ENCODE data around the gene SEC22B.
"Not testable (repeated sequence)": the region's sequence is repeated elsewhere in the genome, so short reads cannot be mapped to it uniquely, and the experiment has no call there.

The SEC22B gene

GRCh38 chr1:120150138-120150822 is 26.0 kb downstream of the SEC22B start:
- H3K27ac ChIP-seq: not testable (repeated sequence)

DNA sequence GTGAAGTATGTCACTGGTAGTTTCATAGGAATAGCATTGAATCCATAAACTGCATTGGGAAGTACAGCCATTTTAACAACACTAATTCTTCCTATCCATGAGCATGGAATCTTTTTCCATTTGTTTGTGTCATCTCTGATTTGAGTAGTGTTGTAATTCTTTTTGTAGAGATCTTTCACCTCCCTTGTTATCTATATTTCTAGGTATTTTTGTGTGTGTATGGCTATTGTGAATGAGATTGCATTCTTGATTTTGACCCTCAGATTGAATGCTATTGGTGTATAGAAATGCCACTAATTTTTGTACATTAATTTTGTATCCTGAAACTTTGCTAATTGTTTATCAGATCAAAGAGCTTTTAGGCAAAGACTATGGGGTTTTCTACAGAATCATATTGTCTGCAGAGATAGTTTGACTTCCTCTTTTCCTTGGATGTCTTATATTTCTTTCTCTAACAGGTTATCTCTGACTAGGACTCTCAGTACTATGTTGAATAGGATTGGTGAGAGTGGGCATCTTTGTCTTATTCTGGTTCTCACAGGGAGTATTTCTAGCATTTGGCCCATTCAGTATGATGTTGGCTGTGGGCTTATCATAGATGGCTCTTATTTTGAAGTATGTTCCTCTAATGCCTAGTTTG is 26.8 kb downstream of the SEC22B start:
- not testable (repeated sequence) for H3K27ac ChIP-seq

DNA sequence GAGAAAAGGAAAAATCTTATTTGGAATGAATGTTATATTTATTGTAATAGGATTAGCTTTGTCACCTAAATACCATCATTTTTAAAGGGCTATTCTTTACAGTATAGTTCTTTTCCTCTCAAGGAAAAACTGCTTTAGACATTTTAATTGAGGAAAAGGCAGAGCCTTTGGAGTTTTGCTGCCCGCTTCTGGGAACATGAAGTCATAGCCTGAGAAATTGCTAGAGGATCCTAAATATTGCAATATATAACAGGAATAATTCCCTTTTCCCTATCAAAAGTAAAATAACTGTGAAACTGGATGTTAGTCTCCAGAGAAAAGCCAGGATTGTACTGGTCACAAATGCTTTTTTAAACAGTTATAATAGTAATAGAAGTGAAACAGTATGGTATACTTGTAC is 30.5 kb downstream of the SEC22B start:
- H3K27ac ChIP-seq: not testable (repeated sequence)

- not testable (repeated sequence) for H3K27ac ChIP-seq
Observed at GRCh38 chr1:120144626-120145025, 31.7 kb downstream of the SEC22B start.

DNA sequence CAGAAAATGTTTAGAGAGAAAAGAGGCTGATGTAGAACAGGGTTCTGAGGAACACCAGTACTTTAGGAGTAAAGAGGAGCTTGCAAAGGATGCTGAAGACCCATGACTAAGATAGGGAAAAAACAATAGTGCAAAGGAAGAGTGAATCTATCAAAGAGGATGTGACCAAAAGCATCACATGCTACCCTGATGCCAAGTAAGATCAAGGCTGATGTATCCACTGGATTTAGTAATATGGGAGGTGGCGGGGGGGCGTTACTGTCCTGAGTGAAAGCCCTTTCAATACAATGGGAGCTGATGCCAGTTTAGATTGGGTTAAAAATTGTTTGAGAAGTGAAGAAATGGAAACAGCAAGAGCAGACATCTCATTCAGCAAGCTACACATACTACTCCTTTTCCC is 32.2 kb downstream of the SEC22B start:
- not testable (repeated sequence) for H3K27ac ChIP-seq

DNA sequence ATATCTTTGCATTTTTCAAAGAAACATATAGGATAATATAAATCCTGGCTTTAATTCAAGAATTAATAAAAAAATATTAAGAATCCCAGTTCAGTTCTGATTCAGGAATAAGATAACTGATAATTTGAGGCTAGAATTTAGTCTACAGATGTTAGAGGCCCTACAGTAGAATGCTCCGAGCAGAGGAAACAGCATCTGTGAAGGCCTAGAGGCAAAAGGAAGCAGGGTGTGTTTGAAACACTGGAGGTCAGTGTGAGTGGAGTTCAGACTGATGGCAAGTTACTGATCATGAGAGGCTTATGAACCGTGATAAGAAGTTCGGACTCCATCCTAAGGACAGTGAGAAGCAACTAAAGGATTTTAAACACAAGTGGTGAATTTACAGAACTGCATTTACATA is 33.0 kb downstream of the SEC22B start:
- H3K27ac ChIP-seq: not testable (repeated sequence)

DNA sequence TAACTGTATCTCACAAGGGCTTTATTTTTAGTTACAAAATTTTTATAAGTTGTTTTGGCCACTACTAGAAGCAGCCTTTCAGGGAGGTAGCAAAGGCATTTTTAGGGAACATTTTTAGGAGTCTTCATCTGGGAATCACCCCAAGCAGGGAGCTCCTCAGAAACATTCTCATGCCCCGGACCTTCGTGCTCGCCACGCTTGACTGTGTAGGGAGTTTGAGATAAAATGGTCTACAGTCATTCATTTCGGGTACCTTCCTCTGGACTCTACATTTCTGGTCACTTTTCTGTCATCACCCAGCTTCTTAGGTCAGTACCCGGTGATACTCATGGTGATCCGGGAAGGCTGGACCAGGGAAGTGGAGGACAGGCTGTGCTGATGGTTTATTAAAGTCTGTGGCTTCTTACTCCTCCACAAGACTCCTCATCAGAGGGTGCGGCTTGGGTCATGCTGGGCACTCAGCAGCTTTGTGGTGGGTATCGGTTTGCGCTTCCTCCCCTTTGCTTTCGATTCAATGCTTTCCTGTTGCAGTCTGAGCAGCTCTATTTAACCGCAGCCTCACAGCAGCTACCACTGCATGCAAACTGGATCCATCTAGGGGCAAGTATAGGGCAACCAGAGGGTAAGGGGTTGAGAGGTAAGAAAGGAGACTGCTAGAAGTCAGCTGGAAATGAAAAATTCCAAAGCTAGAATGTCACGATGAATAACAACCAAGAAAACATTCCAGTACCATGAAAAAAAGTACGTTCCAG is 33.6 kb downstream of the SEC22B start:
- H3K27ac ChIP-seq: not testable (repeated sequence)

DNA sequence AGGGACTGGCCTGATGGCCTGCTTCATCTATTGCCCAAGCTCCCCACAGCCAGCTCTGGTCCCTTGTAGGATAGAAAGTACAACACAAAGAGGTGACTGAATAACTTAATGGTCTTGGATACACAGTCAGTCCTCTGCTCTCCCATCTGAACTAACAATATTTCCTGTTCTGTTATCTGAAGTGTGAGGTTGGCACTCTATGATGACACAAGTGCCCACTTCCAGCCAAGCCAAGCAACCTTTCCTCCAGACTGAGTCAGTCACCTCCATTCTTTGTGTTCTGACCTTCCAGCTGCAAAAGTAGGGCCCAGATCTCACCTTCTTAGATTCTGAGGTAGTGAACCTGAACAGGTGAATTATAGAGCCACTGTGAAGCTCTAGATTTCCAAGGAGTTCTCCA is 34.5 kb downstream of the SEC22B start:
- H3K27ac ChIP-seq: not testable (repeated sequence)

DNA sequence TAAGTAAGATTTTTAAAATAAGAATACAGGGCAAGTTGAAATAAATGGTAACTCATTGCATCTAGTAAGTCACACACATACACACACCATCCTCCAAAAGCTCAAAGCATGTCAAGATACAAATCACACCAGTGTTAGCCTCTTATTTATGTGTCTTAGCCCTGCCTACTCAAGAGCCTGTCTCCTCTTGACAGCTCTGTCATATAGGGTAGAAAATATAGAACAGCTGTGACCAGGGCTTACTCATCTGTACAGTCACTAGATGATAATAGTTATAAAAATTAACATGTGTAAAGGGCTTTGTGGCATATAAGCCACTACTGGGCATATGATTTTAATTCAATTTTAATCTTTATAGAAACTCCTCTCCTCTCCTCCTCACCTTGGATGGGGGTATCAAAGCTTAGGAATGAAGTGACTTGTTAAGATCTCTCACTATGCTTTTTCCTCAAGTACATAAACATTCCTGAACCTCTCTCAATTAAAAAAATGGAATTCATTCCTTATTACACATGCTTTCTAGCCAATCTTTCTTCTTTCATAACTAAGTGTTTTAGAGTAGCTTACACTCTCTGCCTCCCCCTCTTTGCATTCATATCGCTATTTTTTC is 35.6 kb downstream of the SEC22B start:
- H3K27ac ChIP-seq: not testable (repeated sequence)

DNA sequence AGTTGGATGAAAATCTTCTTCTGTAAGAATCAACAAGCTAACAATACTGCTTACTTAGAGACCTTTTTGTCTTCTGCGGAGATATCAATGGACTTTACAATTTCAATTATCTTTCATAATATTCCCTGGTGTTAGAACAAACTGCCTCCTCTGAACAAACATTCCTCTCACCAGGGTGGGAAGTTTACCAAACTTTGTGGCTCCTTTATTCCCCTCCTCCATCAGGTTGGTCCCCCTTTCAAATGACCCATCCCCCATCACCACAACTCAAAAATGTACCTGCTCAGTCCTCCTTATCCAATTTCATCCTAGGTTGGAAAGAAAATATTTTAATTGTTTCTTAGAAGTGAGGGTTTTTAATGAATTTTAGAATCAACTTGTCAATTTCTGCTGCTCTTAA is 40.2 kb downstream of the SEC22B start:
- H3K27ac ChIP-seq: not testable (repeated sequence)

- not testable (repeated sequence) for H3K27ac ChIP-seq
Observed at GRCh38 chr1:120133928-120134325, 42.4 kb downstream of the SEC22B start.

DNA sequence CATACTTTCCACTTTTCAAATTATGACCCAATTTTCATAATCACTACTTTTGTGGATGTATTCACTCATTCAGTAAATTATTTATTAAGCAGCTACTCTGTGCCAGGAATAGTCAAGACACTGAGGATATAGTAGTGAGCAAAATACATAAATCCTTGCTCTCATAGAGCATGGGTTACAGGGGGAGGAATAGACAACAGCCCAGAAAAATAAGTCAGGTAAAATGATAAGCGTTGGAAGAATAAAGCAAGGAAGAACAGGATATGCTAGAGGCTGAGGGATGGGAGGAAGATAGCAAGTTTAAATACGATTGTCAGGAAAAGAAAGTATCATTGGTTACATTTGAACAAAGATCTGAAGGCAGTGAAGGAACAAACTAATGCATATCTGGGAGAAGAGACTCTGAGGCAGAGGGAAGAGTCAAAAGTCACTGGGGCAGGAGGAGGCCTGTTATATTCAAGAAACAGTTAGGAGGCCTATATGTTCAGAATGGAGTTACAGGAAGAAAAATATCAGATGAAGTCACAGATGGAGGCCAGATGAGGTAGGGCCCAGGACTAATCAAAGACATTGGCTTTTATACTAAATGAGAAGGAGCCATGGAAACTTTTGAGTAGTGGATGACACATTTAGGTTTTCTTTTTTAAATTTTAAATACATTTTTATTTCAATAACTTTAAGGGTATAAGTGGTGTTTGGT is 42.9 kb downstream of the SEC22B start:
- no peak for TF ChIP-seq ZFX (IDR thresholded peaks at IDR 0.05)
- no peak for TF ChIP-seq CTCF (conservative IDR thresholded peaks at IDR 0.05)
- H3K27ac ChIP-seq: no peak overlapping the region

DNA sequence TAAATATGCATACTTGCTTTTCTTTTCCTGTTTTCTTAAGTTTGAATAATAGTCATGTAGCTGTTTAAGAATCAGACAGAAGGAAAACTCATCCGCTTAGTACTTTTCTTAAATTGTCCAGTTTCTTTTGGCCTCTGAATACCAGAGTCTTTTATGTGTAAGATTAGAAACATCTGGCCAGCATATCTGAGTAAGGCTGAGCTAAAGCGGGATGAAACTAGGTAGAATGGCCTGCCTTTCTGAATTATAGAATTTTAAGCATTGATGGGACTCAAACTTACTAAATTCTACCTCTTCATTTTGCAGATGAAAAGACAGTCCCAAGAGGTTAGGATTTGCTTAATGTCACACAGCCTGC is 43.9 kb downstream of the SEC22B start:
- not testable (repeated sequence) for H3K27ac ChIP-seq

DNA sequence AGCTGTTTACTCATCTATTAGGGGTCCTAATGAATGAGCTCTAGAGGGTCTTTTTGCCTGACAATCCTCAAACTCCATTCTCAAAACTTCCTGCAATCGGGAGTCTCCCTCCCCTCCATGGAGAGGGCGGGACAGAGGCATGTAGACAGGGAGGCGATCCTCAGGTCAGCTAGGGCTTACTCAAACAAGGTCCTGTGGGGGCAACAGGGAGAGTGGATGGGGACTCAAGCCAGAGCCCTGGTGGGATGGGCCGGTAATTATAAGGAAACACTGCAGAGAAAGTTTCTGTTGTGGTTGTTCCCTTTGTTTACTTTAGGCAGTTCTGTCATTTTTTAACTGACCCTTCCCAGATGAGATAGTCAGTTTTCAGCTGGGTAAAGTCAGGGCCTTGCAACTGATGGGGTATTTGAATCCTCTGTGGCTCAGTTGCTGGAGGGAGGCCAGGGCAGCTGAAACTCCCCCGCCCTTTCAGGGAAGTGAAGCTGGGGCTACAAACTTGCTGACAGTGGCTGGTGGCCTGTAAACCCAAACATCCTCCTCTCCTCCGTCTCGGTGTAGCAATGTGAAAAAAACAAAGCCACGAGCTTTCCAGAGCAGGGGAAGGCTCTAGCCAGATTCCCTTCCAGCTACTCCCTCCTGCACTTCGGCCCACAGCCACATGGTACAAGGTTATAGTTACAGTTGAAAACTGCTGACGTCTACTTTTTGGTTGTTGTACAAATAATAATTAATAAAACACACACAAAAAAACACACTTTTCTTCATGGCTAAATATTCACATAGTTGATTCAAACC is 44.5 kb downstream of the SEC22B start:
- H3K27ac ChIP-seq: not testable (repeated sequence)

DNA sequence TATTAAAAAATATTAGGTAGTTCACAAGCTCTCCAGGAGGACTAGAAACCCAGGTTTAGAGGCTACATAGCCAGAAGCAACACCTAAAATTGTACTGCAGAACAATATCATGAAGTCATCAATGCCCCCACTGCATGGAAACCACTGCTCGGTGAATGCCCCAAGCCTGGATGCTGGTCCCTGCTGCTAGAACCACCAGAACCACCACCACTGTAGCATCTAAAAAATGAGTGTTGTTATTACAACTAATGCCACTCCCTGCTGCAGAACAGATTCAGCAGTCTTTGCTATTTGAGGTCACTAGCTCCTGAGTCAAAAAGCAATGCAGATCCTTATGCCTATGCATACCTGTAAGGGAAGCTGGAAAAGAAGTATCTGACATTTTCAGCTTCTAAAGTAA is 48.4 kb downstream of the SEC22B start:
- not testable (repeated sequence) for H3K27ac ChIP-seq

GRCh38 chr1:120126216-120126615 is 50.1 kb downstream of the SEC22B start:
- not testable (repeated sequence) for H3K27ac ChIP-seq

DNA sequence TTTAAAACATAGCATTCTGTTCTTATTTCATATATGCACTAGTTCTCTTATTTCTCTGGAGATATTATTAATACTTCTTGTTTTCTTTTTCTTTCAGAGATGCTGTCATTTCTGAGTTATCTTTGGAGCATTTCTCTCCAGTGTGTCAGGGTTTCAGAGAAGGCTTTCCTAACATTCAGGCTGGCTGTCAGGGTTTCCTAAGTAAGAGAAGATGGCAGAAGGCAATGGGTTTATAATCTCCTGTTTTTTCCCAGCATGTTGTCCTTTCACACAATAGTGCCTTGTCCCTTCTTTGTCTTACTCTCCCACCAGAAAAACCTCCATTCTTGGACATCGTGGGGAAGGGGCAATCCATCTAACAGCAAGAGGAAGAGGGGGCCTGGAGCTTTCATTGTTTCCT is 51.7 kb downstream of the SEC22B start:
- H3K27ac ChIP-seq: not testable (repeated sequence)

DNA sequence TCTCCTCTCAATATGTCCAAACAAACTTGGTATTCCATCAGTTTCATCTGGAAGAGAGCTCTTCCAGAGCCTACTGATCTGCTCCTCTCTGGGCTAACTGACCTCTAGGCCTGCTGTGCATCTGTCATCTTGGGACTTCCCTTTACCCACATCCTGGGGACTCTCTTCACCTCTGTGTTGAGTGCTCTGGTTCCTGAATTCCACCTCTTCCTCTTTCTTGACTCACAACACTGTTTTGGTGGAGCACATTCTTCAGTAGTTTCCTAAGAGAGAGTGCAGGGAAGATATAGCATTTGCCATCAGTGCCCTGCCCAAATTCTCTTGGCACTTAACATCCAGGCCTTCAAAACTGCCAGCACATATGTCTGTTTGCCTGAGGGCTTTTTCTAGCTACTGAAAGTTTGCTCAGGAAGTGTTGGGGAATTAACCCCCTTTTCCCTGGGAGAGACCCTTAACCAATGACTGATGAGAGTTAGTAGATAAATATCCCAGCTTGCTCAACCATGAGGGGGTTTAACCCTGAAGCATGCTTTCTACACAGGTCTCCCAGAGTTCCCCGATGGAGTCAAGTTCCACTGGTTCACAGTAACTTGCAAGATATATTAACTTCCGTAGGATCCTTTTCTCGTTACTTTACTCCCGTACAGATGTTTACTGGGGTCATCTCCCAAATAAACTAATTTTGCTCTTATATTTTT is 52.4 kb downstream of the SEC22B start:
- not testable (repeated sequence) for H3K27ac ChIP-seq

Measured in C4-2B (cell line).